RWPE1 (cell line): ENCODE measurements around the gene TEX38.
"Not testable (repeated sequence)": the region's sequence is repeated elsewhere in the genome, so short reads cannot be mapped to it uniquely, and the experiment has no call there.

ENCODE experiments used
- CTCF ChIA-PET: fragments of 350-600 bp; sonication (Branson Sonifier 250); formaldehyde crosslinking; extraction: SDS; loops from one replicate; lab custom pipeline; 2021; lab: Yijun Ruan, JAX
- POLR2A ChIA-PET: fragments of 400-600 bp; formaldehyde crosslinking; extraction: SDS; loops from one replicate; lab custom pipeline; 2020; ENCODE audit warnings: antibody characterized with exemption; ENCODE audit not compliant: low non-redundant PET; lab: Yijun Ruan, JAX
- DNase-seq: peaks from one replicate; pipeline ENCODE4 v3.0.0; 2012; ENCODE audit warnings: low spot score
- H3K27ac ChIP-seq: fragments of 450-650 bp; 2 replicates; pipeline ENCODE4 v1.5.1; 2017
- CTCF ChIP-seq: fragments of 450-650 bp; conservative IDR thresholded peaks from 2 replicates; pipeline ENCODE4 v1.5.1; 2017; ENCODE audit warnings: low read depth, mild to moderate bottlenecking

TEX38 gene

GRCh38 chr1:46653405-46653958 is 18.2 kb upstream of the TEX38 start:
- no peak for TF ChIP-seq CTCF
- no peak for DNase-seq
- H3K27ac ChIP-seq, result no peak overlapping the region
- ChIA-PET CTCF (interaction anchor here (0.7 kb wide), 1 partner anchor 522 kb away, joined by 3 read pairs; no protein-coding TSS in a partner anchor), POLR2A (no interaction called here)

- TF ChIP-seq CTCF, result no peak
- no peak for DNase-seq
- no peak overlapping the region for H3K27ac ChIP-seq
- CTCF ChIA-PET, result no interaction called here
- POLR2A ChIA-PET, result no interaction called here
Observed at GRCh38 chr1:46654012-46654411, 17.6 kb upstream of the TEX38 start.

- CTCF ChIA-PET, result interaction anchor here (1.0 kb wide), 1 partner anchor 17 kb away, joined by 5 read pairs; no protein-coding TSS in a partner anchor
- DNase-seq, H3K27ac ChIP-seq, POLR2A ChIA-PET: not testable (repeated sequence)
Observed at GRCh38 chr1:46654698-46655097, 17.0 kb upstream of the TEX38 start.

- DNase-seq, result no peak
- POLR2A ChIA-PET, result no interaction called here
- no peak for TF ChIP-seq CTCF
- H3K27ac ChIP-seq, result no peak overlapping the region
- CTCF ChIA-PET, result interaction anchor here (1.0 kb wide), 1 partner anchor 18 kb away, joined by 5 read pairs; no protein-coding TSS in a partner anchor
Observed at GRCh38 chr1:46655848-46656247, 15.8 kb upstream of the TEX38 start.

- no peak for DNase-seq
- no peak overlapping the region for H3K27ac ChIP-seq
- POLR2A ChIA-PET, result no interaction called here
- TF ChIP-seq CTCF, result no peak
- CTCF ChIA-PET, result no interaction called here
Observed at GRCh38 chr1:46656643-46657042, 15.0 kb upstream of the TEX38 start.

GRCh38 chr1:46657775-46658174 is 13.9 kb upstream of the TEX38 start:
- POLR2A ChIA-PET, result no interaction called here
- CTCF ChIA-PET, result no interaction called here
- DNase-seq, result no peak
- TF ChIP-seq CTCF, result no peak
- no peak overlapping the region for H3K27ac ChIP-seq

- H3K27ac ChIP-seq, result no peak overlapping the region
- no peak for DNase-seq
- CTCF ChIA-PET, result interaction anchor here (0.7 to 0.8 kb wide), 2 partner anchors 24 to 112 kb away, joined by 3 to 7 read pairs; no protein-coding TSS in a partner anchor
- POLR2A ChIA-PET, result no interaction called here
- no peak for TF ChIP-seq CTCF
Observed at GRCh38 chr1:46659307-46659870, 12.3 kb upstream of the TEX38 start.

- H3K27ac ChIP-seq, POLR2A ChIA-PET, DNase-seq: not testable (repeated sequence)
- CTCF ChIA-PET, result interaction anchor here (0.7 kb wide), 1 partner anchor 25 kb away, joined by 7 read pairs; no protein-coding TSS in a partner anchor
Observed at GRCh38 chr1:46660116-46660515, 11.5 kb upstream of the TEX38 start.

- POLR2A ChIA-PET, DNase-seq, H3K27ac ChIP-seq, CTCF ChIA-PET: not testable (repeated sequence)
Observed at GRCh38 chr1:46662919-46663318, 8.7 kb upstream of the TEX38 start.
